ENCODE results near the gene CAPN14. TPM values are rescaled to one million over a fixed set of nuclear protein-coding genes. Genes with fewer than 3 reads are reported as not detected.

CAPN14 gene
- total RNA-seq, 4 donors from 2014 or later = 0.14 to 0.16 TPM; not detected in 2

DNA sequence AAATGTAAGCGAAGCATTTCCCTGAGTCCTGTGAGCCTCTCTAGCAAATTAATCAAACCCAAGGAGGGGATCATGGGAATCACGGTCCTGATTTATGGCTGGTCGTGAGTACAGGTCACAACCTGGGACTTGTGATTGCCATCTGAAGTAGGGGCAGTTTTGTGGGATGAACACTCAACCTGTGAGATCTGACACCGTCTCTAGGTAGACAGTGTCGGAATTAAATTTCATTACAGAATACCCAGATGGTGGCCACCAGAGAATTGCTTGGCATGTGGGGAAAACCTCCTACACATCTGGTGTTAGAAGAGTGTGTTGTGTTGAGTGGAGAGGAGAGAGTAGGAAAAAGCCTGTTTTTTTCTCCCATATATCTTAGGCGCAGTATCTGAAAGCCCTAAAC lies 12.5 kb downstream of the CAPN14 start:
- no peak for DNase-seq
- H3K4me3 ChIP-seq = no peak overlapping the region
- H3K27me3 ChIP-seq = no peaks in the 10 kb centered on the region
- in situ Hi-C loops (cut with MboI; ENCODE audit: low pct_ligation_motif_present in 1 of 4, low pct_unique_long_range_greater_than_20kb in 1 of 4, low sequenced_read_pairs in 3 of 4) (no loop called here), intact Hi-C loops (cut with DNase I; ENCODE audit: low total_unique reads) (no loop called here)
- TF ChIP-seq, protein P1, sequence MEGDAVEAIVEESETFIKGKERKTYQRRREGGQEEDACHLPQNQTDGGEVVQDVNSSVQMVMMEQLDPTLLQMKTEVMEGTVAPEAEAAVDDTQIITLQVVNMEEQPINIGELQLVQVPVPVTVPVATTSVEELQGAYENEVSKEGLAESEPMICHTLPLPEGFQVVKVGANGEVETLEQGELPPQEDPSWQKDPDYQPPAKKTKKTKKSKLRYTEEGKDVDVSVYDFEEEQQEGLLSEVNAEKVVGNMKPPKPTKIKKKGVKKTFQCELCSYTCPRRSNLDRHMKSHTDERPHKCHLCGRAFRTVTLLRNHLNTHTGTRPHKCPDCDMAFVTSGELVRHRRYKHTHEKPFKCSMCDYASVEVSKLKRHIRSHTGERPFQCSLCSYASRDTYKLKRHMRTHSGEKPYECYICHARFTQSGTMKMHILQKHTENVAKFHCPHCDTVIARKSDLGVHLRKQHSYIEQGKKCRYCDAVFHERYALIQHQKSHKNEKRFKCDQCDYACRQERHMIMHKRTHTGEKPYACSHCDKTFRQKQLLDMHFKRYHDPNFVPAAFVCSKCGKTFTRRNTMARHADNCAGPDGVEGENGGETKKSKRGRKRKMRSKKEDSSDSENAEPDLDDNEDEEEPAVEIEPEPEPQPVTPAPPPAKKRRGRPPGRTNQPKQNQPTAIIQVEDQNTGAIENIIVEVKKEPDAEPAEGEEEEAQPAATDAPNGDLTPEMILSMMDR (IDR thresholded peaks at IDR 0.05) = no peak
- TF ChIP-seq POLR2AphosphoS5 (IDR thresholded peaks at IDR 0.05) = no peak
- TF ChIP-seq POLR2A (IDR thresholded peaks at IDR 0.05) = no peak
- TF ChIP-seq EP300 (IDR thresholded peaks at IDR 0.05; ENCODE audit: low read depth) = no peak
- WGBS, 2 donors (ENCODE audit: low coverage in 1 of 2) = 80 to 86% methylated on average over 3 to 6 of the region's 6 CpGs
- H3K4me1 ChIP-seq = no peaks in the 10 kb centered on the region
- H3K9me3 ChIP-seq = no peaks in the 10 kb centered on the region
- H3K27ac ChIP-seq = no peak overlapping the region
- H3K36me3 ChIP-seq = no peaks in the 10 kb centered on the region

DNA sequence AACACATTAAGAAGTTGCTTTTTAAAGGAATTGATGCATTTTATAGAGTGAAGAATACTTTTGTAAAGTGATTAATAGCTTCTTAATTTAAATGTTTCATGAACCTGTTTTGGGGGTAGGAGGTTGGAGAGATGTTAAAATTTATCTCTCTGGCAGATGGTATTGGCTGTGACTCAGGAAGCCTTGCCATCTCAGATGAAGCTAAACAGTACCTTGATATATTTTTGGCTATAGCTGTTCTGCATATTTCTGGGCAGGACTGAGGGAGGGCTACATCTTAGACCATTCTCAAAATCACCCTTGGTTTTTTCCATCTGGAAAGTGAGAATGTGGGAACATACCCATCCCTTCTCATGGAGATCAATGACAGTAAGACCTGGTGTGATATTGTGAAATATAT lies 13.4 kb downstream of the CAPN14 start:
- TF ChIP-seq EP300 (IDR thresholded peaks at IDR 0.05; ENCODE audit: low read depth) = no peak
- TF ChIP-seq POLR2AphosphoS5 (IDR thresholded peaks at IDR 0.05) = no peak
- no peak for TF ChIP-seq POLR2A (IDR thresholded peaks at IDR 0.05)
- TF ChIP-seq, protein P1 (IDR thresholded peaks at IDR 0.05) = no peak
- Histone ChIP-seq H3K4me1 (no peaks in the 10 kb centered on the region), H3K9me3 (no peaks in the 10 kb centered on the region), H3K4me3 (no peak overlapping the region), H3K27me3 (no peaks in the 10 kb centered on the region), H3K27ac (no peak overlapping the region), H3K36me3 (no peaks in the 10 kb centered on the region)
- intact Hi-C loops (cut with DNase I; ENCODE audit: low total_unique reads) = no loop called here
- in situ Hi-C loops (cut with MboI; ENCODE audit: low pct_ligation_motif_present in 1 of 4, low pct_unique_long_range_greater_than_20kb in 1 of 4, low sequenced_read_pairs in 3 of 4) = no loop called here
- DNase-seq = no peak

DNA sequence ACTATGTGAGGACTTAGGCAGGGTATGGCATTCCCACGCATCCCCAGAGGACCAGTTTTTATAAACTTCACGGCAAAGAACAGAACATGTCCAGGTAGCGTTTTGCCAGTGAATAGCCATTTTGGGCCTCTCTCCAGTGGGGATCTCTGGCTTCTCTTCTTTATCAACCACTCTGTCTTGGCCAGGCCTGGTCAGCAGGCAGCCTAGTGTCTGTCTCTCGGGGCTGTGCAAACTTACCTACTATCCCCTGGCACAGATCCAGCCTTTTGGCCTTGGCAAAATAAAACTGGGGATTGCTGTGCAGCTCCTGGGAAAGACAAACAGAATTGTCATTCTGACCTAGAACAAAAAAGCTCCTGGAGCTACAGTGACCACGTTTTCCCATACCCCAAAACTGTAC lies 14.5 kb downstream of the CAPN14 start:
- in situ Hi-C loops (cut with MboI; ENCODE audit: low pct_ligation_motif_present in 1 of 4, low pct_unique_long_range_greater_than_20kb in 1 of 4, low sequenced_read_pairs in 3 of 4) (no loop called here), intact Hi-C loops (cut with DNase I; ENCODE audit: low total_unique reads) (no loop called here)
- TF ChIP-seq POLR2AphosphoS5 (IDR thresholded peaks at IDR 0.05) = no peak
- TF ChIP-seq POLR2A (IDR thresholded peaks at IDR 0.05) = no peak
- no peak for TF ChIP-seq EP300 (IDR thresholded peaks at IDR 0.05; ENCODE audit: low read depth)
- TF ChIP-seq, protein P1 (IDR thresholded peaks at IDR 0.05) = no peak
- Histone ChIP-seq H3K36me3 (no peaks in the 10 kb centered on the region), H3K27ac (no peak overlapping the region), H3K4me3 (no peak overlapping the region), H3K4me1 (no peaks in the 10 kb centered on the region), H3K9me3 (no peaks in the 10 kb centered on the region), H3K27me3 (no peaks in the 10 kb centered on the region)
- WGBS, 2 donors (ENCODE audit: low coverage in 1 of 2) = 73% methylated on average over 5 of the region's 5 CpGs; no CpG with 5 or more reads in 1 of the 2 donors
- no peak for DNase-seq

DNA sequence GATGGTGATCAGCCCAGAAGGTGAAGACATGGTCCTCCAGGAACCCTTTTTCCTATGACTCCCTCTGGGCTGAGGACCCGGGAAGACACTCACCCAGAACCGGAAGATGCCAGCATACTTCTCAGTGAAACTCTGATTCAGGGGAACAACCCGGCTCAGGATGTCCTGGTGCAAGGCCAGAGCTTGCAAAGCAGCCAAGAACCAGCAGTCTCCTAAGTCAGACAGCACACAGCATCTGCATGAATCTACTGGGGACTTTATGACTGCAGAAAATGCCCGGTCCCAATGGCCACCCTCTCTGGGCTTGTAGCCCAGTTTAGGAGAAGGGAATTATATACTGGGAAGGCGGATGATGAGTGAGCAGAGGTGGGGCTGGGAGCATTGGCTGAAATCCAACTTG lies 15.3 kb downstream of the CAPN14 start:
- H3K27me3 ChIP-seq = no peaks in the 10 kb centered on the region
- in situ Hi-C loops (cut with MboI; ENCODE audit: low pct_ligation_motif_present in 1 of 4, low pct_unique_long_range_greater_than_20kb in 1 of 4, low sequenced_read_pairs in 3 of 4) (no loop called here), intact Hi-C loops (cut with DNase I; ENCODE audit: low total_unique reads) (no loop called here)
- DNase-seq = no peak
- WGBS, 2 donors (ENCODE audit: low coverage in 1 of 2) = 60 to 69% methylated on average over 1 to 5 of the region's 5 CpGs
- H3K36me3 ChIP-seq = no peaks in the 10 kb centered on the region
- no peaks in the 10 kb centered on the region for H3K4me1 ChIP-seq
- TF ChIP-seq POLR2A (IDR thresholded peaks at IDR 0.05) (no peak), POLR2AphosphoS5 (IDR thresholded peaks at IDR 0.05) (no peak), EP300 (IDR thresholded peaks at IDR 0.05; ENCODE audit: low read depth) (no peak)
- TF ChIP-seq, protein P1 (IDR thresholded peaks at IDR 0.05) = no peak
- H3K4me3 ChIP-seq = no peak overlapping the region
- no peak overlapping the region for H3K27ac ChIP-seq
- H3K9me3 ChIP-seq = no peaks in the 10 kb centered on the region

Data from transverse colon (tissue), 4 donors.